H1 (cell line): ENCODE results near the gene POP7. TPM values are rescaled to one million over a fixed set of nuclear protein-coding genes. Genes with fewer than 3 reads are reported as not detected.

ENCODE experiments used
- ASH2L ChIP-seq: fragments of 200-600, 300-600 bp; sonication (generic); IDR thresholded peaks from one replicate; pipeline ENCODE4 v1.7.1; 2017; ENCODE audit warnings: low read length
- KDM5A ChIP-seq: fragments of 200-600 bp; IDR thresholded peaks from 2 replicates; pipeline ENCODE4 v1.7.1; 2012; ENCODE audit warnings: mild to moderate bottlenecking, low read length, inconsistent platforms, mixed read lengths
- RAD21 ChIP-seq, 2 experiments: IDR thresholded peaks in 1 of 2; conservative IDR thresholded peaks in 1 of 2; 2 replicates each; pipeline ENCODE4 v1.6.1; 2011; ENCODE audit warnings: low read depth in 2 of 2, low read length in 2 of 2, improper control_type of control experiment in 1 of 2, inconsistent platforms in 1 of 2, mild to moderate bottlenecking in 1 of 2, moderate library complexity in 1 of 2
- SAP30 ChIP-seq: fragments of 300-600 bp; sonication (generic); IDR thresholded peaks from 2 replicates; pipeline ENCODE4 v1.7.1; 2012; ENCODE audit warnings: low read length, moderate library complexity, mild to moderate bottlenecking, inconsistent platforms; ENCODE audit not compliant: insufficient read depth, insufficient replicate concordance
- SP2 ChIP-seq: IDR thresholded peaks from 2 replicates; pipeline ENCODE4 v1.6.1; 2012; ENCODE audit warnings: mild to moderate bottlenecking, low read length, inconsistent platforms
- YY1 ChIP-seq: IDR thresholded peaks from 2 replicates; pipeline ENCODE4 v1.6.1; 2011; ENCODE audit warnings: low read depth, mild to moderate bottlenecking, low read length
- polyA plus RNA-seq, 7 experiments: library from polyadenylated mRNA; depleted of rRNA in 3 of 7; stranded (reverse) in 5 of 7; unstranded in 2 of 7; fragments of >200 nt in 5 of 7; fragments of 200-250 nt in 2 of 7; gene quantifications; 1 replicate in 5 of 7; 2 replicates in 1 of 7; 4 replicates in 1 of 7; pipeline versions ENCODE4 v1.2.1 to v1.2.3, GENCODE V29; 2011 to 2013; ENCODE audit warnings: missing spikeins in 2 of 7, mixed read lengths in 2 of 7
- total RNA-seq: library from RNA; stranded (reverse); fragmentation: NEBNext Ultra II Directional; extraction: Animal tissue kit (Norgen Biotek cat#: 25700); gene quantifications from 2 replicates; pipeline ENCODE4 v1.2.1, GENCODE V29; 2021

The POP7 gene
- total and polyA plus RNA-seq, 2 of the 8 experiments (the other 6 are each of a cell fraction or from before 2014, with no cell fraction given): 92.5 to 135 TPM

- TF ChIP-seq ASH2L (no peak), YY1 (no peak), SAP30 (no peak), SP2 (no peak), KDM5A (no peak), RAD21 (IDR thresholded peaks at IDR 0.05 in 1 of 2, conservative IDR thresholded peaks at IDR 0.05 in 1 of 2; ENCODE audit: low read depth in 2 of 2, low read length in 2 of 2) (no peak)
These were observed 35.8 kb upstream of the POP7 start (continued) for GRCh38 chr7:100670074-100670473.
